Subcutaneous adipose tissue (tissue), 4 donors: ENCODE measurements around the gene SRSF1. TPM values are rescaled to one million over a fixed set of nuclear protein-coding genes. Genes with fewer than 3 reads are reported as not detected.

Experiments used
- CTCF ChIP-seq: fragments of 450-650 bp; IDR thresholded peaks from one replicate; pipeline ENCODE4 v1.5.1; 2016; ENCODE audit warnings: low read depth, mild to moderate bottlenecking, control low read depth, antibody characterized with exemption, moderate library complexity
- total RNA-seq, 4 donors: library from RNA; depleted of rRNA; stranded (reverse); fragments of >200 nt; gene quantifications; one replicate each; pipeline ENCODE4 v1.1.0, GENCODE V29; 2016

SRSF1 gene
- total RNA-seq, 4 donors from 2014 or later = 115 to 271 (median 142) TPM

GRCh38 chr17:58039975-58040374 lies 32.9 kb upstream of the SRSF1 start:
- TF ChIP-seq CTCF = no peak

GRCh38 chr17:58032691-58033415 lies 25.8 kb upstream of the SRSF1 start:
- no peak for TF ChIP-seq CTCF

- no peak for TF ChIP-seq CTCF
These were observed 21.5 kb upstream of the SRSF1 start for GRCh38 chr17:58028578-58028977.

- TF ChIP-seq CTCF = no peak
These were observed 13.4 kb upstream of the SRSF1 start for GRCh38 chr17:58020401-58020800.

GRCh38 chr17:58019521-58019920 lies 12.5 kb upstream of the SRSF1 start:
- no peak for TF ChIP-seq CTCF

GRCh38 chr17:58019039-58019438 lies 12.0 kb upstream of the SRSF1 start:
- TF ChIP-seq CTCF = no peak

- no peak for TF ChIP-seq CTCF
These were observed 3.2 kb upstream of the SRSF1 start for GRCh38 chr17:58010067-58010799.
